HCT116 (cell line): ENCODE results near the gene OFD1. TPM values are rescaled to one million over a fixed set of nuclear protein-coding genes. Genes with fewer than 3 reads are reported as not detected.

ENCODE experiments used
- ATAC-seq: fragments of 200-7000 bp; cut with Tn5 transposase; 2 replicates; pipeline ENCODE4 v1.9.1; 2020; ENCODE audit warnings: mild to moderate bottlenecking, moderate library complexity
- BruUV-seq: library from RNA; stranded (reverse); fragments of 400-500 nt; replicated peaks from 2 replicates; lab custom pipeline; 2021; lab: Mats Ljungman, UMichigan
- CTCF ChIA-PET: fragments of 300-600 bp; sonication (Branson Sonifier 250); formaldehyde crosslinking; loops from one replicate; lab custom pipeline; 2021; ENCODE audit warnings: antibody characterized with exemption; lab: Charles Lee
- POLR2A ChIA-PET: fragments of 300-600, 350-600 bp; sonication (Branson Sonifier 250); formaldehyde crosslinking; loops from one replicate; lab custom pipeline; 2021; ENCODE audit warnings: antibody characterized with exemption; lab: Charles Lee
- RAD21 ChIA-PET, 2 experiments: fragments of 300-600 bp; sonication (Branson Sonifier 250); formaldehyde crosslinking; loops; one replicate each; lab custom pipeline; 2023; ENCODE audit warnings: low total read pairs in 2 of 2; ENCODE audit not compliant: uncharacterized antibody in 2 of 2, unreplicated experiment in 2 of 2, low non-redundant PET in 1 of 2; lab: Charles Lee
- DNase-seq: peaks from one replicate; pipeline ENCODE4 v3.0.0-alpha.2; 2010; ENCODE audit warnings: low read depth, low spot score
- H2AFZ ChIP-seq: fragments of 200-600 bp; shearing (Covaris generic), sonication (generic); 2 replicates; pipeline ENCODE4 v1.6.1; 2017; ENCODE audit warnings: low read depth, mixed run types, mixed read lengths, antibody characterized with exemption, low read length; ENCODE audit not compliant: poor library complexity, severe bottlenecking
- H3K27ac ChIP-seq: 2 replicates; pipeline ENCODE4 v1.5.1; 2012; ENCODE audit warnings: low read depth, low read length
- H3K27me3 ChIP-seq: fragments of 200-600 bp; sonication (generic); 2 replicates; pipeline ENCODE4 v1.6.1; 2016; ENCODE audit warnings: mixed run types, low read length, mixed read lengths; ENCODE audit not compliant: insufficient read depth
- H3K36me3 ChIP-seq, 2 experiments: fragments of 200-500 bp in 1 of 2; fragments of 200-600 bp in 1 of 2; sonication (Bioruptor generic) in 1 of 2; sonication (generic) in 1 of 2; 2 replicates each; pipeline versions ENCODE4 v1.5.1 to v1.6.1; 2014 to 2016; ENCODE audit warnings: low read length in 2 of 2, inconsistent platforms in 1 of 2, mixed read lengths in 1 of 2, mixed run types in 1 of 2; ENCODE audit not compliant: insufficient read depth in 2 of 2, control insufficient read depth in 1 of 2
- H3K4me1 ChIP-seq, 2 experiments: fragments of 200-600 bp in 1 of 2; sonication (generic) in 1 of 2; 2 replicates each; pipeline versions ENCODE4 v1.5.1 to v1.6.1; 2012 to 2017; ENCODE audit warnings: low read length in 2 of 2, inconsistent platforms in 1 of 2, mild to moderate bottlenecking in 1 of 2, mixed read lengths in 1 of 2, mixed run types in 1 of 2, moderate library complexity in 1 of 2; ENCODE audit not compliant: insufficient read depth in 2 of 2, control insufficient read depth in 1 of 2
- H3K4me2 ChIP-seq: fragments of 200-600 bp; sonication (generic); 2 replicates; pipeline ENCODE4 v1.6.1; 2017; ENCODE audit warnings: mixed run types, low read length, mixed read lengths
- H3K4me3 ChIP-seq, 2 experiments: fragments of 200-600 bp in 1 of 2; sonication (generic) in 1 of 2; replicated peaks in 1 of 2; 2 replicates each; pipeline ENCODE4 v1.5.1; 2011 to 2016; ENCODE audit warnings: low read length in 2 of 2, control low read depth in 1 of 2, low read depth in 1 of 2, mild to moderate bottlenecking in 1 of 2, mixed read lengths in 1 of 2, mixed run types in 1 of 2
- H3K79me2 ChIP-seq: fragments of 200-600 bp; sonication (generic); 2 replicates; pipeline ENCODE4 v1.6.1; 2017; ENCODE audit warnings: mild to moderate bottlenecking, mixed run types, low read length, moderate library complexity, mixed read lengths; ENCODE audit not compliant: insufficient read depth
- H3K9ac ChIP-seq: fragments of 200-600 bp; sonication (generic); 2 replicates; pipeline ENCODE4 v1.6.1; 2016; ENCODE audit warnings: low read length, mixed read lengths
- H3K9me2 ChIP-seq: fragments of 200-600 bp; sonication (generic), shearing (Covaris generic); 2 replicates; pipeline ENCODE4 v1.6.1; 2017; ENCODE audit warnings: mixed run types, mild to moderate bottlenecking, moderate library complexity; ENCODE audit not compliant: insufficient read depth
- H3K9me3 ChIP-seq, 2 experiments: fragments of 200-500 bp in 1 of 2; fragments of 200-600 bp in 1 of 2; sonication (Bioruptor generic) in 1 of 2; sonication (generic) in 1 of 2; 2 replicates each; pipeline ENCODE4 v1.6.1; 2014 to 2017; ENCODE audit warnings: low read length in 2 of 2, mixed read lengths in 2 of 2, inconsistent platforms in 1 of 2, low read depth in 1 of 2, mild to moderate bottlenecking in 1 of 2, mixed run types in 1 of 2, moderate library complexity in 1 of 2; ENCODE audit not compliant: control insufficient read depth in 1 of 2, insufficient read depth in 1 of 2
- H4K20me1 ChIP-seq: fragments of 200-600 bp; sonication (generic), shearing (Covaris generic); 2 replicates; pipeline ENCODE4 v1.6.1; 2017; ENCODE audit warnings: mixed run types, mild to moderate bottlenecking, moderate library complexity; ENCODE audit not compliant: insufficient read depth
- ATF3 ChIP-seq: IDR thresholded peaks from 2 replicates; pipeline ENCODE4 v1.6.1; 2012
- CBX3 ChIP-seq: IDR thresholded peaks from 2 replicates; pipeline ENCODE4 v1.6.1; 2012; ENCODE audit warnings: low read depth
- CEBPB ChIP-seq: IDR thresholded peaks from 2 replicates; pipeline ENCODE4 v1.6.1; 2012; ENCODE audit warnings: low read depth
- EGR1 ChIP-seq: IDR thresholded peaks from 2 replicates; pipeline ENCODE4 v1.6.1; 2012; ENCODE audit warnings: low read depth
- ELF1 ChIP-seq: IDR thresholded peaks from 2 replicates; pipeline ENCODE4 v1.6.1; 2012; ENCODE audit warnings: low read depth, borderline replicate concordance
- POLR2A ChIP-seq: IDR thresholded peaks from 2 replicates; pipeline ENCODE4 v1.7.0; 2011; ENCODE audit warnings: borderline replicate concordance; ENCODE audit not compliant: insufficient read depth, insufficient read length; ENCODE audit errors: extremely low read depth
- POLR2AphosphoS5 ChIP-seq: IDR thresholded peaks from 2 replicates; pipeline ENCODE4 v1.6.1; 2011; ENCODE audit warnings: mild to moderate bottlenecking, low read depth, low read length, moderate library complexity
- SP1 ChIP-seq: IDR thresholded peaks from 2 replicates; pipeline ENCODE4 v1.6.1; 2012; ENCODE audit warnings: low read depth
- TCF7L2 ChIP-seq: IDR thresholded peaks from 2 replicates; pipeline ENCODE4 v1.7.0; 2011; ENCODE audit warnings: borderline replicate concordance, inconsistent platforms; ENCODE audit not compliant: insufficient read depth, insufficient read length; ENCODE audit errors: extremely low read depth
- YY1 ChIP-seq: IDR thresholded peaks from 2 replicates; pipeline ENCODE4 v1.6.1; 2011; ENCODE audit warnings: low read length, low read depth, moderate library complexity, mild to moderate bottlenecking; ENCODE audit not compliant: insufficient replicate concordance; ENCODE audit errors: extremely low read depth
- intact Hi-C: fragments of 100-400 bp; cut with micrococcal nuclease; formaldehyde crosslinking; loops from 2 replicates; pipeline ENCODE4 v1.10.0; 2022
- total RNA-seq: library from RNA; stranded (reverse); gene quantifications from one replicate; pipeline ENCODE4 v1.2.1, GENCODE V29; 2021; ENCODE audit not compliant: unreplicated experiment

The OFD1 gene
- total RNA-seq, 1 experiment from 2014 or later = 18.0 TPM

GRCh38 chrX:13695601-13696115 lies 38.9 kb upstream of the OFD1 start (continued):
- TF ChIP-seq TCF7L2 (no peak), EGR1 (no peak), POLR2AphosphoS5 (no peak), CEBPB (no peak), SP1 (no peak), YY1 (no peak), POLR2A (no peak), ELF1 (no peak), ATF3 (no peak)

GRCh38 chrX:13697455-13697854 lies 37.1 kb upstream of the OFD1 start:
- Histone ChIP-seq H4K20me1 (0 out of 2 replicates have a peak, but pooled peaks cover 4% of the 10 kb centered on the region), H3K79me2 (peaks cover 99% of the 10 kb centered on the region), H2AFZ (no peak overlapping the region), H3K9ac (no peak overlapping the region), H3K9me3 (no peaks in the 10 kb centered on the region), H3K27ac (no peak overlapping the region), H3K4me2 (no peak overlapping the region), H3K27me3 (no peaks in the 10 kb centered on the region), H3K36me3 (no peaks in the 10 kb centered on the region), H3K4me1 (peaks cover 21 to 28% of the 10 kb centered on the region in 2 experiments), H3K4me3 (no peak overlapping the region), H3K9me2 (no peaks in the 10 kb centered on the region)
- intact Hi-C loops = no loop called here
- no peak for TF ChIP-seq CBX3
- RAD21 ChIA-PET = no interaction called here
- no peak for DNase-seq
- ATAC-seq = no peak
- CTCF ChIA-PET = no interaction called here
- POLR2A ChIA-PET = no interaction called here
- no TSS peak for BruUV-seq
